GM13977 (cell line): ENCODE data around the gene ZNF512B.

Experiments used
- DNase-seq: peaks from one replicate; pipeline ENCODE4 v3.0.0; 2012; ENCODE audit warnings: low spot score
- CTCF ChIP-seq: IDR thresholded peaks from 2 replicates; pipeline ENCODE4 v1.5.1; 2012; ENCODE audit warnings: mild to moderate bottlenecking, control low read depth; ENCODE audit not compliant: insufficient read depth; ENCODE audit errors: extremely low read depth, missing control alignments
- in situ Hi-C: fragments of 300-500 bp; cut with MboI; formaldehyde crosslinking; loops from one replicate; pipeline ENCODE4 v1.12.0; 2022; ENCODE audit warnings: low sequenced_read_pairs, low pct_unique_long_range_greater_than_20kb, mixed read lengths, inconsistent platforms; ENCODE audit not compliant: unreplicated experiment

The ZNF512B gene

GRCh38 chr20:63952210-63952535, 17.6 kb downstream of the ZNF512B start:
- in situ Hi-C loops: no loop called here
- no peak for TF ChIP-seq CTCF
- no peak for DNase-seq

- no peak for DNase-seq
- TF ChIP-seq CTCF: no peak
- in situ Hi-C loops: no loop called here
These were observed 18.1 kb downstream of the ZNF512B start for GRCh38 chr20:63951398-63952209.

DNA sequence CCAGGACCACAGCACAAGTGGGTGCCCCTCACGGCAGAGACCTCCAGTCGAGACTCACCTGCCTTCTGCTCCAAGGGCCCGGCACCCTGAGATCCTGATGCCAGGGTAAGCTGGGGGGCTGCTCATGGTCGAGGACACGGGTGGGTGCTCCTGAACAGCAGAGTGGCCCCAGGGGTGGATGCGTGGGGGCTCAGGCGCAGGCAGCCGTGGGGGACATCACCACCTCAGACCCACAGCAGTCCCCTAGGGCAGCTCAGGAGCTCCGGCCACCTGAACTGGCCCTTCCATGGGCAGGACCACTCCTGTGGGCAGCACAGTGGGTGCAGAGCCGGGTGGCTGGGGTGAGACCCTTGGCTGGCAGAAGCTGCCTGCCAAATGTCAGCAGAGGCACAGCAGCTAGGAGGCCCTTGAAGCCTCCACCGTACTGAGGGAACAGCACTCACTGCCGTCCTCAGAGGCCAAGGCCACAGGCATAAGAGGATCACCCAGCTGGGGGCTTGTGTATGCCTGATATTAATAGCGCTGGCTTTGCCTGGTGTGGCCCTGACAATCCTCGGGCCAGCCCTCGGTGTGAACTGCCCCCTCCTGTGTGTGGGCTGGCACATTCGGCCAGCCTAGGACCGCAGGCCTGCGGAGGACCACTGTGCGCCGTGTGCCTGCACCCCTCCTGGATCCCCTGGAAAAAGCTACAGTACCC, 18.9 kb downstream of the ZNF512B start:
- no peak for DNase-seq
- in situ Hi-C loops: no loop called here
- TF ChIP-seq CTCF: no peak

DNA sequence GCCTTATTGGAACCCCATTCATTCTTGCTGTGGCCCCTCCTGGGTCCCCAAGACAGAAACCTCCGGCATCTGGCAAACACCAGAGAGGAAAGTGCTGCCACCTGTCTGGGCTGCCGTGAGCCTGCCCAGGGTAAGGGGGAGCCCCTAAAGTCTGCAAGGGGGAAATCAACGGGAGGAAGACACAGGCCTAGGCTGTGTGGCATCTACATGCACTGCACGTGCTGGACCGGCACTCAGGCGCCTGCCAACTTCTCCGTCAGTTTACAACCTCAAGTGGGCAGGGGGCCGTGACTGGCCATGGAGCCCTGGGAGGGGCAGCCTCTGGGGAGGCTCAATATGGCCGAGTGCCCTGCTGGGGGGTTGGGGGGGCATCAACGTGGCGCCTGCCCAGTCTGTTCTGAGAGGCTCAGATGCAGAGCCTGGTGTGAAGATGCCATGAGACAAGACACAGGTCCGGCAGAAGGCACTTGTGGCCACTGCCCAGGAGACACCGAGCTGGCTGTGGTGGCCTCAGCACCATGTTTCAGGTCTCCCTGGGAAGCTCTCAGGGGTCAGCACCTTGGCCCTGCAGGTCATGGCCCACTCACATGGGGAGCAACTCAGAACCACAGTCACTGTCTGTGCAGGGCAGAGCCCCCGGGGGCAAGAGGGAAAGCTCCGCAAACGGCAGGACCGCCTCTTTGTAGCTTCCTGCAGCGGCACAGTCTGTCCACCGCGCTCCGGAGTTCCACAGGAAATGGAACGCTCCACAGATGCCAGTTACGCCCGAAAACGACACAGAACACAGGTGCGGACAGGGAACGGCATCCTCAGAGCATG, 21.9 kb downstream of the ZNF512B start:
- no peak for DNase-seq
- in situ Hi-C loops: no loop called here
- TF ChIP-seq CTCF: peak; percentile 8

DNA sequence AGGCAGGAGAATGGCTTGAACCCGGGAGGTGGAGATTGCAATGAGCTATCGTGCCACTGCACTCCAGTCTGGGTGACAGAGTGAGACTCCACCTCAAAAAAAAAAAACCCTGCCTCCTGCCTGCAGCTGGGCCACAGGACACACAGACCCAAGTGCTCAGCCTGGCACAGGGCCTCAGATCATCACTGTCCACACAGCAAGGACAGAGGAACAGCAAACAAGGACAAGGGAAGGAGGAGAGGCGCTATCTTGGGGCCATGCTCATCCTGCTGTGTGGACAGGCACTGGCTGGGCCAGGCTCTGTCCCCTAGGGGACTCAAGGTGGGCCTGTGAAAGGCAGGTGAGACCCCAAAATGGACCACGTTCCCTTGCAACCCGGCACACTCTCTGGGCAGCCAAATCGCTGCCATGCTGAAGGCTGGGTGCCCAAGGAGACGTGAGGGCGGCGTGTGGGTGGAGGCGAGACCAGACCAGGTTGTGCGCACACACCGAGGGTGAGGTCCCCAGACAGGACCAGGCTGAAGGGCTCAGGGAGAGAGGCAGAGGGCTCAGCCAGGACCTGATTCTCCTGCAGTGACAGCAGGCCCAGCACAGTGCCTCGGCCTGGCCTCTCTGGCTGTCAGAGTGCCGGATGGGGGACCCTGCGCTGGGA, 22.6 kb downstream of the ZNF512B start:
- in situ Hi-C loops: no loop called here
- no peak for TF ChIP-seq CTCF
- DNase-seq: no peak
